NCI-H82 treated with DMSO at 0.1 percent for 48 hours (cell line): ENCODE measurements around the gene TARDBP.
"Not testable (repeated sequence)": the region's sequence is repeated elsewhere in the genome, so short reads cannot be mapped to it uniquely, and the experiment has no call there.

ENCODE experiments used
- DNase-seq: peaks from one replicate; lab custom pipeline; 2025; ENCODE audit not compliant: unreplicated experiment; lab: John Stamatoyannopoulos, UW

Gene TARDBP

DNA sequence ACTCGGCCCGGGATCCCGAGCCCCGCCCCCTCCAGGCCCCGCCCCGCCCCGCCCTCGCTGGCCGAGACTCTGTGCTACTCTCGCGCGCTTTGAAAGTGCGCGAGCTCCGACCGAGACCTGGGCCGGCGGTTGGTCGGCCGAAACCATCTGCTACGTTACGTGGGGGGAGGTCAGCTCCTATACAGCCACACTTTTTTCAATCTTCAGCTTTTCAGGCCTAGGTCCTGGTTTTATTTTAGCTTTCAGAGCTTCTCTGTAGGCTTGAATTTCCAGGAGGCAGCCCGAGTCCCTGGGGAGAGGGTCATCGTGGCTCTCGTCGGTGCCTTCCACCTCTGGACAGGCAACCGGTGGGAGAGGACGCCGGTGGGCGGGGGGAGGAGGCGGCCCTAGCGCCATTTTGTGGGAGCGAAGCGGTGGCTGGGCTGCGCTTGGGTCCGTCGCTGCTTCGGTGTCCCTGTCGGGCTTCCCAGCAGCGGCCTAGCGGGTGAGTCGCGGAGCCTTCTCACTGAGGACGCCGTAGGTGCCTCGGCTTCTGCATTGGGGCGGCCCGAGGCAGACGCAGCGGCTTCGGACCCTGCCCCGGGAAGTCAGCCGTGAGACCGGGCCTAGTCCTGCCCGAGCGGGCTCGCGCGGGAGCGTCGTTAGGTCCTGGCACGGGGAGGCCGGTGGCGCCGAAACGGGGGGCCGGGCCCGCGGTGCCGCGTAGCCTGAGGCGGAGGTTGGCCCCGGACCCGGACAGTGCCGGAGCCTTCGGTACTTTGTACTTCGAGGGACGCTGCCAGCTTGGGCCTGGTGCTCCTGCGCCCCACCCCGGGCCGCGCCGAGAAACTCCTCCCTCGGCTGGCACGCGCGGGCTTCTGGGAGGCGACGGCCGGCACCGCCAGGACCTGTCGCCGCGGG lies at the start of gene TARDBP:
TARDBP (plus strand) TSS at position 395 of the 900 bp plus-strand sequence. CDS start 1,074 bp downstream, outside the sequence.
- peak; percentile 83 for DNase-seq

DNA sequence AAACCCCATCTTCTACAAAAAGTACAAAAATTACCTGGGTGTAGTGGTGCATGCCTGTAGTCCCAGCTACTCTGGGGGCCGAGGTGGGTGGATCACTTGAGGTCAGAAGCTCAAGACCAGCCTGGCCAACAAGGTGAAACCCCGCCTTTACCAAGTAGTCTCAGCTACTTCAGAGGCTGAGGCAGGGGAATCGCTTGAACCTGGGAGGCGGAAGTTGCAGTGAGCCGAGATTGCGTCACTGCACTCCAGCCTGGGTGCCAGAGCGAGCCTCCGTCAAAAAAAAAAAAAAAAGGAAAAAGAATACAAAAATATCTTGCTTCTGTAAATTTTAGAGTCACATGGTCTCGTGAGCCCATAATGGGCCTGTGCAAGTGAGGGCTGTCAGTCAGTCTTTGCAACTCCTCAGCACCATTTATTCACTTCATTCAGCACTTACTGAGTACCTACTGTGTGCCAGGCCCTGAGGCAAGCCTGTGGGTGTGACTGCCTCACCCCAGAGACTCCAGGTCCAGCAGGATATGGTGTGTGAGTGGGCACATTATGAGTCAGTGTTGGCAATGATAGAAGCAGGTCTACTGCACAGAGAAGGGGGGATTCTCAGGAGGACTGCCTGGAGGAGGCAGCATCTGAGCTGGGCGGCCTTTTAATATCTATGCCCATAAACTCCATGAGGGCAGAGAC lies 46.8 kb upstream of the TARDBP start:
- DNase-seq: no peak

DNA sequence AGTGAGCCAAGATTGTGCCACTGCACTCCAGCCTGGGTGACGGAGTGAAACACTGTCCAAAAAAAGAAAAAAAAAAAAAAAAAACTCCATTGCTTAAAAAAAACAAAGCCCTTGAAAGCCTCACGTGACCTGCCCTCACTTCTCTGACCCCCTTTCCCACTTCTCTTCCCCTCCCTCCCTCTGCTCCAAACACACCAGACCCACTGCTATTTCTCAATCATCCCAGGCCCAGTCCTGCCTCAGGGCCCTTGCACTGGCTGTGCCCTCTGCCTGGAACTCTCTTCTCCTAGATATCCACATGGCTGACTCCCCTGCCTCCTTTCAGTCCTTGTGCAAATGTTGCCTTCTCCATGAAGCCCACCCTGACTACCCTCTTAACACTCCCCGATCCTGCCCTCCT lies 45.4 kb upstream of the TARDBP start:
- DNase-seq: no peak

DNA sequence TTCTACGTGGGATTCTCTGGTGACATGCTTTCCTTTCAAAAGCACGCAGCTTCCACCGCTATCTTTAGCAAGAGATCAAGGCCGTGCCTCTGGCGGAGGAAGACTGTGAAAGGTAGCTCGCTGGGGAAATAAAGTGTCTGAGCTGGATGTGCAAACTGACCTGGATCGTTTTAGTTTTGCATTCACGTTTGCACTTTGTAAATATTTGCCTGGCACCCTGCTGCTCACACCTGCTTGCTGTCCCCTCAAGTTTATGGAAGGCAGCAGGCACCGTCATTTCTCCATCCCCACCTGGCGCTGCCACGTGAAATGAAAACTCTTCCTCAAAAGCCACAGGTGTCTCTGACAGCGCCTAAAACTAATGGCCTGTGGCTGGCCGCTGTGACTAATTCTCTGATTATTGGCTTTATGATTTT lies 44.0 kb upstream of the TARDBP start:
- no peak for DNase-seq

DNA sequence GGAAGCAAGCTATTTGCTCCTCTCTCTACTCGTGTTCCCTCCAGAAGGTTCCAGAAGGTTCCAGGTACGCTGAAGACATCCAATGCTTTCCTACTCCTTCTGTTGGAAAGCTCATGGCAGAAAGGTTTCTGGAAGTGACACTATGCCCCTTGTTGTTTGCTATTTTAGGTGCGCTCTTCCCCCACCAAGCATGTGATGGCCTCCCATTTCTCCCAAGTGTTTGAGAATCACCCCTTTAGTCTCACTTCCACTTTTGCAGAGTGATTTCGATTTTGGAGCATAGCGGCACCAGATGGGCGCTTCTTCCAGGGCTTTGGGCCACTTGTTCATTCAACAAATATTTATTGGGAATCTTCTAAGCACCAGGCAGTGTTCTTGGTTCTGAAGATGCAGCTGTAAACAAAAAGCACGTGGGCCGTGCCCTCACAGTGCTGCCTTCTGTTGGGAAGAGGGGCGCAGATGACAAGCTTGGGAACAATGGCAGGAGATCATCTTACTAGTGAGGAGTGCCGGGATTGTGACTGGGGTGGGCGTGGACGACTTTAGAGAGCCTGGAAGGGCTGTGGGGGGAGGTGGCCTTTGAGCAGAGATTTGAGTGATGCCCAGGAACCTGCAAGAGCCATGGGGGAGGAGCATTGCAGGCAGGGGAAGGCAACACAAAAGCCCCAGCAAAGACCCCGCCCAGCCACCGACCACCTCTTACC lies 43.0 kb upstream of the TARDBP start:
- peak; percentile 46 for DNase-seq

DNA sequence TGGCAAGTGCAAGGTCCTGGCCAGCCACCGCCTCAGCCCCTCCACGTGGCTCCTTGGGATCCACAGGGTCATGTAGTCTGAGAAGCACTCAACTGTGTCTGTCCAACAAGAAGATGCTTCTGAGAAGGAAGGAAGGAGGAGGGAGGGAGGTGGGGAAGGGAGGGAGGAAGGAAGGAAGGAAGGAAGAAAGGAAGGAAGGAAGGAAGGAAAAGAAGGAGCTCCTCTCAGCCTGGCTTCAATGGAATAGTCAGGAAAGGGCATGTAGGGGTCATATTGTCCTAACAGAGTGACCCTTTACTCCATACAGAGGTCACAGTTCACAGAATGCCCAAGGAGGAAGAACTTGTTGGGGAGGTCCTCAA lies 42.5 kb upstream of the TARDBP start:
- no peak for DNase-seq

DNA sequence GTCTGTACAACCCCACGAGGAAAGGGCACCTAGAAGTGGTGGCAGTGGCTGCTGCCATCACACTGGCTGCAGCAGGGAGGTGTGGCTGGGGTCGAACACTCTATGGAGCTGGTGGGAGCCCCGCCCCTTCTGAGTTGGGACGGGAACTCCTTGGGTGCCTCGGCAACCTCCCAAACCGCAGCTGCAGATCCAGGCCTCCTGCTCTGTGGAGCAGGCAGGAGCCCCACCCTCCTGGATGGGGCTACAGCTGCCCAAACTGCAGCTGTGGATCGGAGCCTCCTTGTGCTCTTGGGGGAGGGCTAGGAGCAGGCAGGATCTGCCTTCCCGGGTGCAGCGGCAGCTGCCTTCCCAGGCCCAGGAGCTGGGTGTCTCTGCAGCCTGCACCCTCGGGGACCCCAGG lies 38.9 kb upstream of the TARDBP start:
- no peak for DNase-seq

DNA sequence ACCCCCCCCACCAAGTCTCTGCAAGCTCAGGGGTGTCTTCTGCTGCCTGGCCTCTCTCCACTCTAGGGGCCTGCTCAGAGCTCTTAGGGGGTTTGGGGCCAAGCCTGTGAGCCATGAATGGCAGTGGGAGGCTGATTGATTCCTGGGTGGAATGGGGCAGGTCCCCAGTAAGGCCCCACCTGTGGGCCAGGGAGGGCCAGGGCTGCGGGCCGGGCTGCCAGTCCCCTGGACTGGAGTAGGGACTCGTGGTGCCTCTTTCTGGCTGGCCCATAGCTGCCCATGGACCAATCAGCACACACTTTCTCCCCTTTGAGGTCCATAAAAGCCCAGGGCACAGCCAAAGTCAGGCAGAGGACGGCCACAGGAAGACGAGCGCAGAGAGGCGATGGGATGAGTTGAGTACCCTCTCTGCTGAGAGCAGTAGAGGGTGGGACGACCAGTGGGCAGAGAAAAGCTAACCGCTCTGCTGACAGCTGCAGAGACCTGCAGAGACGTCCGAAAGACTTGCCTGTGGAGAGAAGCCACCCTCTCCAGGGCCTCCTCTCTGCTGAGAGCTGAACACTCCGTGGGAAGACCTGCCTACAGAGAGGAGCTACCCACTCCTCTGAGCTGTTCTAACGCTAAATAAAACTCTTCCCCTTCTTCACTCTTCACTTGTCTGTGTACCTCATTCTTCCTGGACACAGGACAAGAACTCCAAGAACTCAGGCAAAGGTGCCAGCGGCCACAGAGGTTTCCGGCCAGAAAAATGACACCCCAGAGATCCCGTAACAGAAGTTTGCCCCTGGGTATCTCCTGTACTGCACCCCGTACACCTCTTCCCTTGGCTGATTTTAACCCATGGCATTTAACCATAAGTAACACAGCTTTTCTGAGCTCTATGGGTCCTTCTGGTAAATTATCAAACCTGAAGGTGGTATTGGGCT lies 38.2 kb upstream of the TARDBP start:
- DNase-seq: no peak

DNA sequence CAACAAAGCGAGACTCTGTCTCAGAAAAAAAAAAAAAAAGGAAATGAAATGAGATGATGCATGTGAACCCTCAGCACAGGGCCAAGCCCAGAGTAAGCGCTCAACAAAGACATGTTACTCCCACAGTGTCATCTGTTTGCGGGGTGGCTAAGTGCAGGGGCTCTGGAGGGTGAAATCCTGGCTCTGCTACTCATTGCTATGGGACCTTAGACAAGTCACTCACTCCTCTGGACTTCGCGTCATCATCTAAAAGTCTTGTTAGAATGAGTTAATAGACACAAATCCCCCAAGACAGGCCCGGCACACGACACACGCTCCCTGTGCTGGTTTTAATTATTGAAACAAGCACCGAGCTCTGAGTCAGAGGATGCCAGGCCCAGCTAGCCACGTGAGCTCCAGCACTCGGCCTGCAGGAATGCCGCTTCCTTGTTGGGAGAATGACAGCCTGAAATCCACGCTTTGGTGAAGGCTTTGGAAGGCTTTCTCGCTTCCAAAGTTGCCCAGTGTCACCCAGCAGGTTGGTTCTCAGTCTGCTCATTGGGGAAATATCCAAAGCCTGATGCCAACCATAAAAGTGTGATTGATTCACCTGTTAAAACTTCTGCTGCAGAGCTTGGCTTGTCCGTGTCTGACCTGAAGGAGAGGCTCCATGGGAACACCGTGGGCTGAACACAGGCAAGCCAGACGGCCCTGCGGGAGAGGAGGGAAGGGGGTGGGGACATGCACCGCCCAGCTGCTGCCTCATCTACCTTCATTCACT lies 36.7 kb upstream of the TARDBP start:
- DNase-seq: no peak

DNA sequence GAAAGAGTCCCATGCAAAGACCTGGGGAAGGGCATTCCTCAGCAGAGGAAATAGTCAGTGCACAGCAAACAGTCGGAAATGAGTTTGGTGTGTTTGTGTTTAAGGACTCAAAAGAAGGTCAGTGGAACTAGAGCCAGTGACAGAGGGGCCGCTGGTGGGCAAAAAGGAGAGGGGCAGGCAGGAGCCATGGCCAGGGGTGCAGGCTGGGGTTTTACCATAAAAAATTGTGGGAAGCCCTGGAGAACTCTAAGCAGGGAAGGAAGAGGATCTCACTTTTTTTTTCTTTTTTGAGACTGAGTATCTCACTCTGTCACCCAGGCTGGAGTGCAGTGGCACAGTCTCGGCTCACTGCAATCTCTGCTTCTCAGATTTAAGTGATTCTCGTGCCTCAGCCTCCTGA lies 33.7 kb upstream of the TARDBP start:
- DNase-seq: no peak

DNA sequence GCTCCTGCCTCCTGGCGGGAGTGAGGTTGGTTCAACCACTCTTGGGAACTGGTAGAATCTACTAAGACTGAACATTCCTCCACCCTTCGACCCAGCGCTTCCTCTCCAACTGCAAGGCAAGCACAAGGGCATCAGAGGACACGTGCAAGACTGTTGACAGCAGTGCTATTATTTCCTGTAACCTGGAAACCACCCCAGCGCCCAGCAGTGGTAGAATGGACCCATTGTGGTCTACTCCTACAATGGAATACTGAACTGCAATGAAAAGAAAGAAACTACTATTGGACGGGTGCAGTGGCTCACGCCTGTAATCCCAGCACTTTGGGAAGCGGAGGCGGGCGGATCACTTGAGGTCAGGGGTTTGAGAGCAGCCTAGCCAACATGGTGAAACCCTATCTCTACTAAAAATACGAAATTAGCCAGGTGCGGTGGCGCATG lies 33.0 kb upstream of the TARDBP start:
- DNase-seq: no peak

DNA sequence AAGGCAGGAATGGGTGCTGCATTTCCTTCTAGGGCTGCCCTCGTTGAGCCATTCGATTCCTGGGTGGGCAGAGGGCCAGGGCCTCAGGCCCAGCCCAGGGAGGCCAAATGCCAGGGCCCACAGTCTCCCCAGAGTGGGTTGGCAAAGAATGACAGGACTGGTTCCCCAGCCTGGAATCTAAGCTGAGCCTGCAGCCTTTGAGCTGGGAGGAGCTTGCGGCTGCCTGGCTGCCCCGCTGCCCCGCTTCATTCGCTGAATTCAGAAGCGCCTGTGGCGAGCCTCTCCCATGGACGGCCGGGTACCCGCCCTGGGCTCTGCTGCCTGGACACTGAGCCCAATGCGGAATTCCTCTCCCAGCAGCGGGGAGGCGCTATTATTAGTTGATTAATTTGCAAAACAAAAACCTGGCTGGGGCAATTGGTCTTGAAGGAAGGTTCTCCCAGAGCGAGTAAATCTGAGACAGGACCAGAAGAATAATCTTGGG lies 32.3 kb upstream of the TARDBP start:
- no peak for DNase-seq

DNA sequence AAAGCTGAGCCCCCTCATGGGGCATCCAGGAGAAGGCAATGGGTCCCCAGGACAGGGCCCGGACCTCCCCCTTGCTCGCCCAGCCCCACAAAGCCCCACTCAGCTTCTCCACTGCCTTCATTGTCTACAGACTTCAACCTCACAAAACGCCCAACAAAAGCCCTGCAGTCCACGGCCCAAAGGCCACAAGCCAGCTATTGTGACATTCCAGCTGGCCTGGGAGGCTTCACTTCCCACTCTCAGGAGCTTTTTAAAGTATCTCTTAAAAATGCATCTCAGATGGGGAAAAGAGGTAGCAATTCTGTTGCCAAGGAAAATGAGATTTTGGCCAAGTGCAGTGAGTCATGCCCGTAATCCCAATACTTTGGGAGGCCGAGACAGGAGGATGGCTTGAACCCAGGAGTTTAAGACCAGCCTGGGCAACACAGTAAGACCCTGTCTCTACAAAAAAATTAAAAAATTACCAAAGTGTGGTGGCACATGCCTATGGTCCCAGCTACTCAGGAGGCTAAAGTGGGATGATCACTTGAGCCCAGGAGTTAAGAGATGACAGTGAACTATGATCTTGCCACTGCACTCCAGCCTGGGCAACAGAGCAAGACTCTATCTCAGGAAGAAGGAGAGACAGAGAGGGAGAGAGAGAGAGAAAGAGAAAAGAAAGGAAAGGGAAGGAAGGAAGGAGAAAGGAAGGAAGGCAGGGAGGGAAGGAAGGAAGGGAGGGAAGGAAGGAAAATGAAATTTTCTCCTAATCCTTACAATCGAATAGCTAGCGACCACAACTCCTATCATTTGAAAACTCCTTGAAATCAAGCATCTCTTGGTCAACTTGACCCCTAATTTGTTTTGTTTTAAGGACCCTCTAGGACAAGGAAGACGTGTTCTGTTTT lies 31.4 kb upstream of the TARDBP start:
- no peak for DNase-seq

DNA sequence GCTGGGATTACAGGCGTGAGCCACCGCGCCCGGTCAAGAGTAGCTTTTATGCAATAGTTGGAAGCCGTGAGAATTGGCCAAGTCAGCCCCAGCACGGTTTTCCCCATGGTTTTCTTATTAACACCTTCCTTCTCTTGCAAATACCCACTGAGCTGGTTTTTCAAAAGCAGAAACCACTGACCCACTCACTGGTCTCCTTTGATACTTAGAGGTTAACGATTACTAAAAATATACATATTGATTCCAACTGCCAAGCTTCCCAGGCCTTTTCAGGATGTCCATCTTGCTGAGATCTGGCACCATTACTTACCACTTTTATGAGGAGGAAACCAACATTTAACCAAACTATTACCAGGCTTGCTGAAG lies 25.9 kb upstream of the TARDBP start:
- DNase-seq: no peak

DNA sequence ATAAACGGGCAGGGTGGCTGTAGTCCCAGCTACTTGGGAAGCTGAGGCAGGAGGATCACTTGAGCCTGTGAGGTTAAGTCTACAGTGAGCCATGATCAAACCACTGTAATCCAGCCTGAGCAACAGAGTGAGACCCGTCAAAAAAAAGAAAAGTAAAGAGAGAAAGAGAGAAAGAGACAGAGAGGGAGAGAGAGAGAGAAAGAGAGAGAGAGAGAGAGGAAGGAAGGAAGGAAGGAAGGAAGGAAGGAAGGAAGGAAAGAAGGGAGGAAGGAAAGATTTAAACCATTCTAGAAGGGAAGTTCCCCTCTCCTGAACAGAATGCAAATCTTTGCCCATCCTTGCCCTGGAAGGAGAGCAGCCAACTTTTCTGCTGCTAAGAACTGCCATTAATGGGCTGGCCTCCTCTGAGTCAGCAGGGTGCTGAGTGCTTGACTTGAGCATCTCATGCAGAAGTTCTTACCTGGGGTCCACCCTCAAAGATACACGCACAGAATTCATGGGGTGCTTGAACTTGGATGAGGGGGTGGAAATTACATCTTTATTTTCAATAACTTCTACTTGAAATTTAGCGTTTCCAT lies 24.5 kb upstream of the TARDBP start:
- DNase-seq: no peak

DNA sequence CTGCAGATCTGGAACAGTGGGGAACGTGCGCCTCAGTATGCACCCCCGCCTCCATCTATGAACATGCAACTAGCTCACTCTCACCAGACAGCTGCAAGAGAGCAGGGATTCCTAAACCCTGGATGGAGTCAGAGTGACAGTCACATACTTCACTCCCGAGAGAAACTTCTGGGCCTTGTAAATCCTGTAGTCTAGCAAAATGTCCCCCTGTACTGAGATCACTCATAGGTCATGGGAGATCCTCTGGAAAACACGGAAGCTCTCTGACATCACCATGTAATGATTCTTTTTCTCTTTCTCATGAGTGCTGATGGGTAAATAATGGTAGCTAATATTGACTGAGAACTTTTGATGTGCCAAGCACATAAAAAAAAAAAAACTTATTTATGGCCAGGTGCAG lies 23.4 kb upstream of the TARDBP start:
- no peak for DNase-seq

DNA sequence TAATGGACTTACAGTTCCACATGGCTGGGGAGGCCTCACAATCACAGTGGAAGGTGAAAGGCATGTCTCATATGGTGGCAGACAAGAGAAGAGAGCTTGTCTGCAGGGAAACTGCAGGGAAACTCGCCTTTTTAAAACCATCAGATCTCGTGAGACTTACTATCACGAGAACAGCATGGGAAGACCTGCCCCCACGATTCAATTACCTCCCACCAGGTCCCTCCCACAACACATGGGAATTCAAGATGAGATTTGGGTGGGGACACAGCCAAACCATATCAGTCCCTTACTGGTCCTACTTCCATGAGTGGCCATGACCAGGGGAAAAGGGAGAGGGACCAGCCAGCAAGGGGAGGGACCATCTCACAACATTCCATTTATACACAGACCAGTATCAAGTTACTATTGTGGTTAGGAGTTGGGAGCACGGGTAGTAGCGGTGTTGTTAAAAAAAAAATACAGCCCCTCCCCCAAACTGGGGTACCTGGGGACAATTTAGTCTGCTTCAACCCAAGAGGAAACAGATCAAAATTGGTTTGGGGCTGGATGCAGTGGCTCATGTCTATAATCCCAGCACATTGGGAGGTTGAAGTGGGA lies 22.4 kb upstream of the TARDBP start:
- not testable (repeated sequence) for DNase-seq

DNA sequence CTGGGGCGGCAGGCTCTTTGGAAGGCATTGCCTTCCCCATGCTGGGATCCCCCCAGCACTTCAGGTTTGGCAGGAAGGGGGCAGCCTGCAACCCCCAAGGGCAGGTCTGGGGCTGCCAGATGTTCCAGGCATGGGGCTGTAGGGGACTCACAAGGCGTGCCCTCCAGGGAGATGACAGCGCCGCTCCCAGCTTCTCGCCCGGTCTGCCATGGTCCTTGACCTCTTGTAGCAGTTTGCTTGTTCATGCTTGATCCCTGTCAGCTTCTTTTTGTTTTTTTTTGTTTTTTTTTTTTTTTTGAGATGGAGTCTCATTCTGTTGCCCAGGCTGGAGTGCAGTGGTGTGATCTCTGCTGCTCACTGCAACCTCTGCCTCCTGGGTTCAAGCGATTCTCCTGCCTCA lies 21.6 kb upstream of the TARDBP start:
- DNase-seq: no peak
